ENCODE data around the gene C20orf141.
"Not testable (repeated sequence)": the region's sequence is repeated elsewhere in the genome, so short reads cannot be mapped to it uniquely, and the experiment has no call there.

Gene C20orf141

DNA sequence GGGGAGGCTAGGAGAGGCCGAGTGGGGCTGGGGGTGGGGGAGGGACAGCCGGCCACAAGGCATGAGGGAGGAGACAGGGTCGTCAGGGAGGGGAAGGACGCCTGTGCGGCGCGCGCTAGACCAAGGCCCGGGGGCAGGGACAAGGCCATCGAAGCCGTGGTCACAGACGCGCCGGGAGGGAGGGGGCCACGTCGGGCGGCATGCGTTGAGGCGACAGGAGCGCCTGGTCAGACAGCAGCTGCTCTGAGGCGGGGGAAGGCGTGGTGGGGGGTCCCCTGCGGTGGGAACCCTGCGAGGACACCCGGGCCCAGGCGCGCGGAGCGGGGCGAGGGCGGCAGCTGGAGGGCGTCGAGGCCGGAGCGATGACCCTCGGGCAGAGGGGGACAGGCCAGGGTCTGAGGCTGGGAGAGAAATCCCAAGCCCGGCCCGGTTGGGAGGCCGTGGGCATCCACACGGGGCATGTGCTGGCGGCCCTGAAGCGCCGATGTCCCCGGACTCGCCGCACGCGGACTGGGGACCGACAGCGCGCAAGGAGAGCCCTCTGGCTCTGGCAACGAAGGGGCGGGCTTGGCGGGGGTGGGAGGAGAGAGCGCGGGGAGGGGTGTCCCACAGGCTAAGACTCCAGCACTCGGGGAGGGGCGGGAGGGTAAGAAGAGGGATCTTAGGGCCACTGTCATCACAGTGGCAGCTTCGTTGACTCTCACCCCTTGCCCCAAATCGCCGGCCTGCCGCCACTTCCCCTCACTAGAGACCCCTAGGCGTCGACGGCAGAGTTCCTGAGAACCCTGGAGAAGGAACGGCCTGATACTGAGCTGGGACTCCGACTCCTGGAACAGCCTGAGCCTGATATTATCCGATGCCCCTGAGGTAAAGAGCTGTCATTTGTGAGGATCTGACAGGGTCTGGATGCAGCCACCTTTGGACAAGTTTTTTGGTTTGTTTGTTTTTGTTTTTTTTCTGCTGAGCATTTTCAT, 6.4 kb downstream of the C20orf141 start:
- no peak for DNase-seq

DNA sequence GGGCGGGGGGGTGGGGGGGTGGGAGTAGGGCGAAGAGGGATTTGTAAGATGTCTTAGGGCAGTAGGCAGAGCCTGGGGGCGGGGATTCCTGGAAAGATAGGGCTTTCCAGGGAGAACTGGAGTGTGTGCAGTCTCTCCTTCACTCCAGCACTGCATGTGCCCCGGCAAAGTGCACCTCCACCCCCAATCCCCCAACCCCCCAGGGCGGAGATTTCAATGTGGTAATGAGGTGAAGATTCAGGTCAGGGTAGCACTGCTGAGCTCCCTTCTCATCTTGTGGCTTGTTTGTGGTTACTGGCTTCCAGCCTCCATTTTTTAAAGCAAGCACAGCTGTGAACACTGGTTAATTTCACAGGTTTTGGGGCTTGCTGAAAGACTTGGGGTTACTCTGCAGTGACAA, 7.3 kb downstream of the C20orf141 start:
- no peak for DNase-seq

DNA sequence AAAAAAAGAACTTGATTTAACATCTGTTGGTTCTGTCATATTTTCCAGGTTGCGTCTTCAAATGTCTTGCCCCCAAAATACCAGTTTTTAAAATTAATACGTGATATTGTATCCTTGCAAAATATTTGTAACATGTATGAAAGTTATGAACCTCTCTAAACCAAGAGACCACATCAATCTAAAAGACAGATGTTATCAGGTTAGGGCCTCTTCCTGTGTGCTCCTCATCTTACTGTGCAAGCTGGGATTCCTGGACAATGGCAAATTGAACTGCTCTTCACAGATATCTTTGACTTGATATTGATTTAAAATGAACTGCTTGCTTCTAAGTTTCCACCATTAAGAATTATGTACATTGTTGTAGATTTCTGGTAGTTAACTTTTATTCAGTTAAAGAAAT, 11.0 kb downstream of the C20orf141 start:
- DNase-seq, result no peak

DNA sequence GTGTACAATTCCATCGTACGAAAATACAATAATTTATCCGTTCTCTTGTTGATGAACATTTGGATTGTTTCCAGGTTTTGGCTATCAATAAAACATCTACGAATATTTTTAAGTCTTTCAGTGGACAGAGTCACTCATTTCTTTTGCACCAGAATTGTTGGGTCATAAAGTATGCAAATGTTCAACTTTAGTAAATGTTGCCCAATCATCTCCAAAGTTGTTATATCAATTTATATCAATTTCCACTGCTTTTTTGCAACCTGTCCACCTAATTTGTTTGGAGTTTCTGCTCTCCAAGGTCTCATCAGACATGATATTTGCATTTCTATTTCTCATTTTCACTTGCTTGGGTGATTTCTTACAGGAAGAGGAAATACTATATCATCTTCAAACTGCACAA, 11.9 kb downstream of the C20orf141 start:
- DNase-seq, result no peak

DNA sequence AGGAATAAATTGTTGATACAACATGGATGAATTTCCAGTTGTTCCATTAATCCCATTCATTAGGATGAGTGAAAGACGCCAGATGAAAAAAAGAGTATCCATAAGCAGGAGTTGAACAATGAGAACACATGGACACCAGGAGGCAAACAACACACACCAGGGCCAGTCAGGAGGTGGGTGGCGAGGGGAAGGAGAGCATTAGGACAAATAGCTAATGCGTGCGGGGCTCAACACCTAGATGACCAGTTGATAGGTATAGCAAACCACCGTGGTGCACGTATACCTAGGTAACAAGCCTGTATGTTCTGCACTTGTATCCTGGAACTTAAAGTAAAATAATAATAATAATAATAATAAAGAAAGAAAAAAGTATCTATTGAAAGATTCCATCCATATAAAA, 14.6 kb downstream of the C20orf141 start:
- DNase-seq, result no peak

DNA sequence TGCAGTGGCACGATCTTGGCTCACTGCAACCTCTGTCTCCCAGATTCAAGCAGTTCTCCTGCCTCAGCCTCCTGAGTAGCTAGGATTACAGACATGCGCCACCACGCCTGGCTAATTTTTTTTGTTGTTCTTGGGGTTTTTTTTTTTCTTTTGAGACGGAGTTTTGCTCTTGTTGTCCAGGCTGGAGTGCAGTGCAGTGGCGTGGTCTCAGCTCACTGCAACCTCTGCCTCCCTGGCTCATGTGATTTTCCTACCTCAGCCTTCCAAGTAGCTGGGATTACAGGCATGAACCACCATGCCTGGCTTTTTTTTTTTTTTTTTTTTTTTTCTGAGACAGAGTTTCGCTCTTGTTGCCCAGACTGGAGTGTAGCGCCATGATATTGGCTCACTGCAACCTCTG, 16.4 kb downstream of the C20orf141 start:
- not testable (repeated sequence) for DNase-seq

DNA sequence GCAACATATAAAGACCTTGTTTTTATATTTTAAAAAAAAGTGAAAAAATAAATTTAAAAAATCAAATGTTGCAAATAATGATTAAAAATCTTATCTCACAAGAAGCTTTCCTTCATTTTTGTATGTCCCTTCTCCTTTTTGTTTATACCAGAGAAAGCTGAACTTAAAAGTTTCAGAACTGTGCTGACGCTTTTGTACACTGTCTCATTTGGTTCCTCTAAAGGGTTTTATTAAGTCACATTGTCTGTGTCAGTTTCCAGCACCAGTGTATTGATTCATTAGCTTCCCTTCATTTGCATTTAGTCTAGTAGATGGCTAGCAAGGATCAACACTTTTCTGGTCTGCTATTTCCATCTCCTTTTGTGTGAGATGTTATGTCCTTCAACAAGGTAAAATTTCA, 19.0 kb downstream of the C20orf141 start:
- no peak for DNase-seq

DNA sequence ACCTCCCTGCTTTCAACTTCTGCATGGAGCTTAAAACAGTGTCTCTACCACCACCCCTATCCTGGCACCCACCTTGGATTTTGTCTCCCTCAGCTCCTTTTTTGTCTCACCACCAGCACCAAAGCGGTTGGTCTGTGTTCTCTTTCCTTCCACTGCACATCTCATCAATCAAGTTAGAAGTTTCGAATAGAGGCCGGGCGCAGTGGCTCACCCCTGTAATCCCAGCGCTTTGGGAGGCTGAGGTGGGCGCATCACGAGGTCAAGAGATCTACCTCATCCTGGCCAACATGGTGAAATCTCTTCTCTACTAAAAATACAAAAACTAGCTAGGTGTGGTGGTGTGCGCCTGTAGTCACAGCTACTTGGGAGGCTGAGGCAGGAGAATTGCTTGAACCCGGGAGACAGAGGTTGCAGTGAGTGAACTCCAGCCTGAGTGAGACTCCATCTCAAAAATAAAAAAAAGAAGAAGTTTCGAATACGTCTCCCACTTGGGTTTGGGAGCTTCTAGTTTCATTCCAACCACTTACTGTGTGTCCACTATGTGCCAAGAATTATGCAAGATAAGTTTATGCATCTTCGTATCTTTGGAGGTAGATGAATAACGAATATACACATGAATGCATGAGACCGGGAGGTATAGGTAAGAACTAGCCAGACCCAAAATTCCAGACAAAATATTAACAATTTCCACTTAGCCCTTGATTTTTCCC, 19.8 kb downstream of the C20orf141 start:
- DNase-seq, result no peak

DNA sequence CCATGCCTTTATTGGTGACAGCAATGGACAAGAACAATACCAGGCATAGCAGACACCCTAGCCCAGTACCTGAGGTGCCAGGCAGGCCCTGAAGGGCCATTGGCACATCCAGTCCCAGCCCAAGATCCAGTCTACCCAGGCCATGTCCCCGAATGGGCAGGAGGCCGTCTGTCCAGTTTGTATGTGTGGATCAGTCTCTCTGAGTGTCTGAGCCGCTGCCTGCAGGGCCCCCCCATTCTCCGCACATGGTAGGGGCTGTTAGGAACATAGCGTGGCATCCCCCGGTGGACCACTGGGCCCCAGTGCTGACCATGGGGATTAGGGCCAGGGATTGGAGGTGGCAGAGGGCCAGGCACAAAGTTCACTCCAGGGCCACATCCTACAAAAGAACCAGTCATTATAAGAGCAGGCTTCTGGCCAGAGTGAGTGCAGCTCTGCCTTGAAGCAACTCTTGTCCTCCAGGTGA, 20.6 kb downstream of the C20orf141 start:
- no peak for DNase-seq

DNA sequence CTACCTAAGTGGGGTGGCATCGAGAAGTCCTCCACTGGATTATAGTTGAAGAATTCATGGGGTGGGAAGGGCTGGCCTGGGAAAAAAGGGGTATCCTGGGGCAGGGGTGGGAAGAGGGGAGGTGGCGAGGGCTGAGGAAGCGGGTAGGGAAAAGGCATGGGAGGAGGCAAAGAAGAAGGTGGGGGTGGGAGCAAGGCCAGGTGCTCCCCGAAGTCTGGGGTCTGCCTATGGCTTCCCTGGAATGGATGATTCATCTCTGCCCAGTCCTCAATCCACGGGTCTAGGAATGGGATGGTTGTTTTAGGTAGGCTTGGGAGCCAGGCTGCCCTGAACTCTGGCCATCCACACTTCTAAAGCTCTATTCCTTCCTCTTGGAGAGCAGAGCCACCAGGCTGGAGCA, 21.2 kb downstream of the C20orf141 start:
- DNase-seq, result no peak

DNA sequence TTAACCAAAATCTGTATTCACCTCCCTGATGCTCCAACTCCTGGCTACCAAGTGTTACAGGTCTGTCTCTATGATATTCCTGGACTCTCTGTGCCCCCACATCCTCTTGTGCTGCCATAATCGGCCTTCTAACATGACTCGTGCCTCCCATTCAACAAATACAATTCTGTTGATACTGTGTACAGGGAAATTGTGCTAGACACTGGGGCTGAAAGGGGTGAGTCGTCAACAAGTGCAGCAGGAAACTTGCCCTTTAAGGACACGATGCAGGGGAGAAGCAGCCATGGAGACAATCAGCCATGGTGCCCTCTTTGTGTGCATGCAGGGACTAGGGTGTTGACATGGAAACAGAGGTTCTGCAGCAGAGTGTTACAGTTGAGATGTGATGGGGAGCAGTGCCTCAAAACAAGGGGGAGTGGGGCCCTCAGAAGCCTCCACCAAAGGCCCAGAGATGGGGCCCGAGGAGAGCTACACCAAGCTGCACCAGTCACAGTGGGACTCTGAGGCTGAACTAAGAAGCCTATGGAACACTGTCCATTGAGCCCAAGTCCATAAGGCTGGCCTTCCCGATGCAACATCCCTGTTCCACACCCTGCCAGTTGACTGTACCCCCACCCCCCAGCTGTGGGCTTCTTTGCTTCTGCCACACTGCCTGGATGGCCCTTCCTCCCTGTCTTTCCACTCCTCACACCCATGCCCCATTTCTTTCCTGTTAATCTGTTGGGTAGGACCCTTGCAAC, 22.6 kb downstream of the C20orf141 start:
- DNase-seq, result no peak

DNA sequence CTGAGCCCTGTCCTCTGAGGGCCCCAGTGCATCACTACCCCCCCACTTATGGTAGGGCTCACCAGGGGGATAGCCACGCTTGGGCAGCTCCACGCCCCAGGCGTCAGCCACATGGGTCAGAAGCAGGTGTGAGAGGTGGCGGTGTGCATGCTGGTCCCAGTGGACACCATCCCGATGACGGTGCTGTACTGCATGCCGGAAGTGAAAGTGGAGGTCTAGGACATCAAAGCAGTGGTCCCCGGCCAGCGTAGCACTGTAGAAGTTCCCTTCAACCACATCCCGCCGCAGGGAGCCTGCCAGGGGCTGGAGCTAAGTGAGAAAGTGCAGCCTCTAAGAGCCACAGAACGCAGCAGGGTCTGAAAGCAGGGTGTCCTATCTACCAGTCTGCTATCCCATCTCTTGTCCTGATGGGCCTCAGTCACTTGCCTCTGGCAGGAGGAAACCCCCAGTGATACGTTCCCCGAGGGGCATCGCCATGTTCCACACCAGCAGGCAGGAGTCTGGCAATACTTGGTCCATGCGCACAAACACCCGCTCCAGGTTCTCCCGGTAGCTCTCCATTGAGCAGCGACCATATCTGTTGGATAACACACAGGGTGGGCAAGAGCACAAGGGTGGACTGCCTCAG, 23.5 kb downstream of the C20orf141 start:
- no peak for DNase-seq

DNA sequence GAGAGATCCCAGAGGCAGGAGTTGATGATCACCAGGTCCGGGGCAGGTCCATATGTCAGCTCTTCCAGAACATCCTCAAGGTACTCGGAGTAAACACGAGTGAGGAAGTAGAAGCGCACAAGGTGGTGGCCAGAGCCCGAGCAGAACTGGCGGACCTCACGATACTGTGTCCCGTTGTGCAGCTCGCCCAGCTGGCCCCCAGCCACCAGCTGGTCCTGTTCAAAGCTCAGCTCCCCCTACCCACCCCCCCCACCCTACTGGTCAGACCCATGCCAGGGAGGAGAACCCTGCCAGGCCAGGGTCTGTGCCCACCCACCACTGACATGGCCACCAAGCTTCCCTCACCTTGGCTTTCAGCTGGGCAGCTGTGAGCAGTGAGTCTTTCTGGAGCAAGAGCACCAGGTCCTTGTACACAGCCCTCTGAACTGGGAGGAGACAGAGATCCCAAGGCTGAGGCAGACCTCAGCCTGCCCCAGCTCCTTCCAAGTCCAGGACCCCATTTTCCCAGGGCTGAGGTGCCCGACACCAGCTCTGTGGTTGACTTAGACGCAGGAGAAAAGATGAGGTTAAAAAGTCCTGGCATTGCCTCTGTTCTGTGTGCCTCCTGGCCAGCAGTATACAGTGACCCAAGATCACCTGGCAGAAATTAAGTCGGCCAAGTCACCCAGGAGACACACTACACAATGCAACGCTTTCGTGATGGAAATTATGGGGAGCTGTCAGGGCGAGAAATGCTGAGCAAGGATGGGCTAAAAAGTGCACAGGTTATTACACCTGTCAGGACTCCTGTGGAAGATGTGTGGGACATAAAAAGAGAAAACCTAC, 24.3 kb downstream of the C20orf141 start:
- DNase-seq, result no peak

DNA sequence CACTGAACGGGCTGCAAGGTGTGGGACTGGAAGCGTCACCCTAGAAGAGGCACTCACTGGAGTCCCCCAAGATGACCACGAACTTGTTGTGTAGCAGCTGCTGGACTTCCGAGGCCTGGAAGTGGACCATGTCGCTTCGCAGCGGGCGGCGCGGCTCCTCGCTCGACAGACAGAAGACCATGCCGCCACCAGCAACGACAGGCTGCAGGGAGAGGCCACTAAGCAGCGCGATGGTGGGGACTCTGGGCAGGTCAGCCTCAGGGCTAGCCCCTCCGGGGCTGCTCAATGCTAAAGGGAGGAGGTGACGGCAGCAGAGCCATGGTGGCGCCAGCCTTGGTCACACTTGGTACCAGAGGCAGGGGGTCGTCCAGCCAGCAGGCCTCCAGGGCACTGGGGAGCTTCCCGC, 24.9 kb downstream of the C20orf141 start:
- DNase-seq, result no peak

DNA sequence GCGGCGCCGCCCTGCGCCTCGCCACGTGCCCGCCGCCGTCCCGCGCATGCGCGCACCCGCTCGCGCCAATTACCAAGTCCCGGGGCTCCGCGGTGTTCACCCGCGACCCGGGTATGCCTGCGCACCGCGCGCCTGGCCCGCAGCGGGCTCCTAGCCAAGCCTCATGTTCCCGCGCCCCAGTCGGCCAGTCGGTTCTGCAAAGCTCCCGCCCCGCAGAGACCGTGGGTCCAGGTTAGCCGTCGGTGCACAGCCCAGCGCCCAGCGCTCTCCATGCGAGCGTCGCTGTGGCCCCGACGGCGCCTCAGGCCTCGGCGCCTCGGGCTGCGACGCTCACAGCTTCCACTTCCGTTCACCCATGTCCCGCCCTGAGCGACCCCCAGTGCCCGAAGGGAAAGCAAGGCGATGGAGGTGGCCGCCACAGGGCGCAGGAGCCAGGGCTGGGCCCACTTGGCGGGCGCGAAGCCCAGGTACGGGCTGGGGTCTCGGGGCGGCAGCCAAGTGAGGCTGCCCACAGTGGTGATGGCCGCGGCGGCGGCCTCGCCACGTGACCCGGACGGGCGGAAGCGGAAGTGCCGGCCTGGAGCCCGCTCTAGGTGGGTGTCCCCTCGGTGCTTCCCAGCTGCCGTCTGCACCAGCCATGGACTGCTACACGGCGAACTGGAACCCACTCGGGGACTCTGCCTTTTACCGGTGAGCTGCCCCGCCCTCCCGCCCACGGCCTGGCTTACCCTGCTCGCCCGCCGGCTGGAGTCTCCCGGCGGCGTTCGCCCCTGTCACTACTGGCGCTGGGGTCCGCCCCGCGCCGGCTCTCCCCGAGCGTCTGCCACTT, 25.6 kb downstream of the C20orf141 start, which contains the start of the genes PCED1A and VPS16:
PCED1A (minus strand) TSS at position 518 of the 829 bp plus-strand sequence. CDS start 743 bp downstream, outside the sequence.
VPS16 (plus strand) TSS at position 608 of the 829 bp plus-strand sequence; CDS start at position 638, 30 bp downstream.
- DNase-seq, result peak; percentile 75

DNA sequence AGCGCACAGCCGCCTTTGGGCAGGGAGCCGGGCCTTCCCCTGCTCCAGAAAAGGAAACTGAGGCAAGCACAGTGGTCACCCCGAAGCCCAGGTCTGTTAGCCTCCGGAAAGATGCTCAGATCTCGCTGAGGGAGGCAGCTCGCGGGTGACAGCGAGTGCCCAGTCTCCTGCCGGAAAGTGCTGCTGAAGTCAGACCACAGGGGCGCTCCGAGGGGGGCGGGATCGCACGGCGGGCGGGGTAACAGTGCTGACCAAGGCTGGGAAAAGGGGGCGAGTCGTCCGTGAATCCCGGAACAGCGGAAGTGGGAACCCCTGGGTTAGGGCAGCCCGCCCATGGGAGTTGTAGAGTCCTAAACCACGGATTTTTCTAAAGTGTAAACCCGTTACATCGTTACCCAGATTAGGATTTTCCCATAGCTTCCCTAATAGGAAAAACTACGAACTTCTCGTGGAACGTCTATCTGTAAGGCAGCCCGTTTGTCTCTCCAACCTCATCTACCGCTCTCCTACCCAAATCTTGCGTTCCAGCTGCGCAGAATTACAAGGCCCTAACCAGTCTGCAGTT, 26.3 kb downstream of the C20orf141 start:
- DNase-seq, result no peak

DNA sequence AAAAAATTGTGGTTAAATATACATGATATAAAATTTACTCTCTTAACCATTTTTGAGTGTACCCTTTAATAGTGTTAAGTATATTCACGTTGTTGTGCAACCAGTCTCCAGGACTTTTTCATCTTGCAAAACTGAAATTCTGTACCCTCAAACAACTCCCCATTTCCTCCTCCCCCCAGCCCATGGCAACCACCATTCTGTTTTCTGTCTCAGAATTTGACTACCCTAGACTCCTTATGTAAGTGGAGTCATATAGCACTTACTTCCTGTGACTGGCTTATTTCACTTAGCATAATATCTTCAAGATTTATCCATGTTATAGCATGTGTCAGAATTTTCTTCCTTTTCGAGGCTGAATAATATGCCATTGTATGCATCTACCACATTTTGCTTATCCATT, 30.8 kb downstream of the C20orf141 start:
- no peak for DNase-seq

DNA sequence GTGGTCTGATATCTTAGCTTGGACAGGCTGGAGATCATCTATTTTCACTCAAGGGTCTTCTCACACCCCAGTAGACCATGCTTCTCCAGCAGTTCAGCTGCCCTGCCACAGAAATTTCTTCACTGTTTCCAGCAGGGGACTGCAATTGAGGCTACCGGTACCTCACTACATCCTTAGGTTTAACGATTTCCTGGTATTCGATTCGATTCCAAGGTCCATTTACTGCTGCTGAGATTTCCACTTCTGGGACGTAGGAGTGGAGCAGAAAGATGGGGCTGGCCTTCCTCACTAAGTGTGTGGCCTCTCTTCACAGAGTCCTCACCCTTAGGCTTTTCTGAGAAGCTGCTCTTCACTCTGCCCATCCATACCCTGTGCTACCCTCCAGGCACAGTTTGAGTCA, 31.9 kb downstream of the C20orf141 start:
- DNase-seq, result no peak

DNA sequence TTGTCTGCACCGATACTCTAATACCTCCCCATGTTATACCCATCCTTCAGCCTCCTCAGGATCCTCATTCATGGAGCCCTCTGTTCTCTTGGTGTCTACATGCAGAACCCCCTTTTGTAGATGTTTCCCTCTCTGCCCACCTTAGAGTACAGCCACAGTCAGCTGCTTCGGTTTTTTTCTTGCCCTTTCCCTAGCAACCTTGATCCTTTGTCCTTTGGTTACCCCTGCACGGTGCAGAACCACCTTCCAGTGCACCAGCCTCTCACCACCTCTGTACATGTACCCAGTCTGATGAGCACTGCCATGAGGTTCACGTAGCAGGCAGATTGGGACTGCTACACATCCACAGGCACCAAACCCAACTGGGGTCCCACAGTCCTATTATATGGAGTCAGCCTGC, 33.0 kb downstream of the C20orf141 start:
- DNase-seq, result no peak

DNA sequence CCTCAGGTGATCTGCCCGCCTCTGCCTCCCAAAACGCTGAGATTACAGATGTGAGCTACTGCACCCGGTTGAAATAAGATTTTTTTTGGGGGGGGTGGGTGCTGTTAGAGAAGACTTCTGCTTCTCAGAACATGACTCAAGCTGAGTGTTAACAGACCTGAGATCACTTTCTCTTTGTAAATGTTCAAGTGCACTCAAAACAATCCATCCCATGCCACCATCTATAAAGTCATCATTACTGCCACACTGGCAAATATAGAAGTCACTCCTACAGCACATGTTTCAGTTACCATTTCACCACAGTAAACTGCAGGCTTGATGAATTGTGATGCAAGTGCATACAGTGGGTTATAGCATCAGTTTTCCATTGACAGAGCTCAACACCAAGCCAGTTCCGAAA, 34.7 kb downstream of the C20orf141 start:
- DNase-seq, result no peak

Data from NCI-H2029 (cell line).